ENCODE measurements around the gene DLAT.
A peak's percentile ranks its signal among the peaks of the same experiment; 100 is the strongest.
"Not testable (repeated sequence)": the region's sequence is repeated elsewhere in the genome, so short reads cannot be mapped to it uniquely, and the experiment has no call there.

DLAT gene

DNA sequence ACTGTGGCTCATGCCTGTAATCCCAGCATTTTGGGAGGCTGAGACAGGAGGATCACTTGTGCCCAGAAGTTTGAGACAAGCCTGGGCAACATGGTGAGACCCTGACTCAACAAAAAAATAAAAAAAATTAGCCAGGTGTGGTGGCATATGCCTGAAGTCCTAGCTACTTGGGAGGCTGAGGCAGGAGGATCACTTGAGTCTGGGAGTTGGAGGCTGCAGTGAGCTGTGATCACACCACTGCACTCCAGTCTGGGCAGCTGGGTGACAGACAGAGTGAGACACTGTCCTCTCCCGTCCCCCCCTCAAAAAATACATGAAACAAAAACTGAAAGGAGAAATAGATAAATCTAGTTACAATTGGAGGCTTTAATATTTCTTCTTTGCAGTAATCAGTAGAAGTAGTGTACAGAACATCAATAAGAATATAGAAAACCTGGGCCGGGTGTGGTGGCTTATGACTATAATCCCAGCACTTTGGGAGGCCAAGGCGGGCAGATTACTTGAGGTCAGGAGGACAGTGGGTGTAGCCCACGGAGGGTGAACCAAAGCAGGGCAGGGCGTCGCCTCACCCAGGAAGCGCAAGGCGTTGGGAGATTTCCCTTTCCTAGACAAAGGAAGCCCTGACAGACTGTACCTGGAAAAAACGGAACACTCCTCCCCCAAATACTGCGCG, 19.6 kb upstream of the DLAT start:
- DNase-seq = no peak

DNA sequence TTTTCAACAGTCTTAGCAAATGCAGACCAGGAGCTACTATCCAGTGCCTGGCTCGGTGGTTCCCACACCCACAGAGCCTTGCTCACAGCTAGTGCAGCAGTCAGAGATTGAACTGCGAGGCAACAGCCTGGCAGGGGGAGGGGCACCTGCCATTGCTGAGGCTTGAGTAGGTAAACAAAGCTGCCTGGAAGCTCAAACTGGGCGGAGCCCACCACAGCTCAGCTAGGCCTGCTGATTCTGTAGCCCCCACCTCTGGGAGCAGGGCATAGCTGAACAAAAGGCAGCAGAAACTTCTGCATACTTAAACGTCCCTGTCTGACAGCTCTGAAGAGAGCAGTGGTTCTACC, 19.1 kb upstream of the DLAT start:
- DNase-seq = not testable (repeated sequence)

DNA sequence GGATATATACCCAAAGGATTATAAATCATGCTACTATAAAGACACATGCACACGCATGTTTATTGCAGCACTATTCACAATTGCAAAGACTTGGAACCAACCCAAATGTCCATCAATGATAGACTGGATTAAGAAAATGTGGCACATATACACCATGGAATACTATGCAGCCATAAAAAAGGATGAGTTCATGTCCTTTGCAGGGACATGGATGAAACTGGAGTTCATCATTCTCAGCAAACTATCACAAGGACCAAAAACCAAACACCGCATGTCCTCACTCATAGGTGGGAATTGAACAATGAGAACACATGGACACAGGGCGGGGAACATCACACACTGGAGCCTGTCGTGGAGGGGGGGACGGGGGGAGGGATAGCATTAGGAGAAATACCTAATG, 13.8 kb upstream of the DLAT start:
- not testable (repeated sequence) for DNase-seq

DNA sequence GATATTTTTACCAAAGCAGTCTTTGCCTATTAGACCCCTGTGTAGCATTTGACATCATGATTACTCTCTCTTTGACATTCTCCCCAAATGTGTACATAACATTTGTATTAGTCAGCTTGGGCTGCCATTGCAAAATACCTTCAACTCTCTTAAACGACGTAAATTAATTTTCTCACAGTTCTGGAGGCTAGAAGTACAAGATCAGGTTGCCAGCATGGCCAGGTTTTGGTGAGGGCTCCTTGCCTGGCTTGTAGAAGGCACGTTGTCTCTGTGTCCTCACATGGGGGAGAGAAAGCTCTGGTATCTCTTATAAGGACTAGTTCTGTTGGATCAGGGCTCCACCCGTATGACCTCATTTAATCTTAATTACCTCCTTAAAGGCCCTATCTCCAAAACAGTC, 12.3 kb upstream of the DLAT start:
- peak; percentile 34 for DNase-seq

DNA sequence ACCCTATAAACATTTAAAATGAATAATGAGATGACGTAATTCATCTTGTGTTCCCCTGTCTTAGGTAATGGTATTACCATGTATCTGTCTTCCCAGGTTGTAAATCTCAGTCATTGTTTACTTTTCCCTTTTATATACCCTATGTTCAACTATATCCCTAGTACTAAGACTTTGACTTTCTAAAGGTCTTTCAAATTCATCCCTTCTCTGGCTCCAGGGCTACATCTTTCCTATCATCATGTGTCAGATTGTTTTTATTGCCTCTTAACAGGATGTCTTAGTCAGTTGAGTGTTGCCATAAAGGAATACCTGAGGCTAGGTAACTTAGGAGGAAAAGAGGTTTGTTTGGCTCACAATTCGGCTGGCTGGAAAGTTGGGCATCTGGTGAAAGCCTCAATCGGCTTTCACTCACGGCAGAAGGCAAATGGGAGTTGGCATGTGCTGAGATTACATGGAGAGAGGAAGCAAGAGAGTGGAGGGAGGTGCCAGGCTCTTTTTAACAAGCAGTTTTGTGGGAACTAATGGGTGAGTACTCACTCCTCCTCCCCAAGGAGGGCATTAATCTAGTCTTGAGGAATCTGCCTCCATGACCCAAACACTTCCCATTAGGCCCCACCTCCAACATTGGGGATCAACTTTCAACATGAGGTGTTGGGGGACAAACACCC, 11.6 kb upstream of the DLAT start:
- no peak for DNase-seq

DNA sequence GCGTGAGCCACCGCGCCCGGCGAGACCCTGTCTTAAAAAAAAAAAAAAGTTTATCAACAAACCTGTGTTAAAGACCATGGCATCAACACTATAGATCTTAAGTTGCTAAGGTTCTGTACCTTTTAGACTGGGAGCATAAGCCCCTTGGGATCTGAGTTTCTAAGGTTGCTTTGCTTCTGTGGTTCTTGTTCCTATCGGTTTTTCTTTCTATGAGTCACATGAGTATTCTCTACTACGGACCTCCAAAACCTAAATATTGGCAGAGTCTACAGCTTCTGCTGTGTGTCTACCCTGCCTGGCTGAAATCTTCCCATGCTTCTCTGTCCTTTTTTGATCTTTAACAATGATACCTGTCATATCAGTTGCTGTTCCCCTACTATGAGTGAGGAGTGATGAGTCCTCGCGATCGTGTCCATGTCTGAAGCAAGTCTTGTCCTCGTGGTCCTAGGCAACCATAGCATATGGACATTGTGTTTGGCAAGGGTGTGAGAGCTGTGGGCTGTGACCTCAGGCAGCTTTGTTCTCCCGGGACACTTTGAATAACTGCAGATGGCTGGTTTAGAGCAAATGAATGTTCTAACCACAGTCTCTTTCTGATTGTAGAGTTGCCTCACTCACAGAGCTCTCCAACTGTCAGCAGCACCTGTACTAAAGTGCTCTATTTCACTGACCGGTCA, 9.0 kb upstream of the DLAT start:
- no peak for DNase-seq

DNA sequence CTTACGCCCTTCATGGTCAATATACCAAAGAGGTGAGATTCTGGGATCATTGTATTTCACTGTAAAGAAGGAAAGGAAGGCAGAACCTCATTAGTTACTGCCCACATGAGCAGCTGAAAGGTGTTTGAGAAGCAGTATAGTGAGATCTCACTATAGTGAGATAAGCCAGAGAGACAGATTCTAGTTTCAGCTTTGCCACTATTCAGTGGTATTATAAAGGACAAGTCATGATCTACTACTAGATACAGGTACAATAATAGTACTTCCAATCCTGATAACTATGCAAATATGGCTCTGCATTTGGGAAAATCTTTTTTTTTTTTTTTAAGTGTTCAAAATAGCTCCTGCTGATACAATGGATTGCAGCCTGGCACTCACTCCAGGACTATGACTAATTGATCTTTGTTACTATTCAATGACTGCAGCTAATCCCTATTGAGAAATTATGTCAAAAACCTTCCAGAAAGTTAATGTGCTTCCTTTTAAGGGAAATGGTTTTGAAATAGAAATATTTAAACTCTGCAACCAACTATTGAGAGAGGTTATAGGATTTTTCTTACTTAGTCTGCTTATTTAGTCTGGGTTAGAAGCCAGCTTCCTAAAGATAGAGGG, 8.3 kb upstream of the DLAT start:
- peak; percentile 22 for DNase-seq

DNA sequence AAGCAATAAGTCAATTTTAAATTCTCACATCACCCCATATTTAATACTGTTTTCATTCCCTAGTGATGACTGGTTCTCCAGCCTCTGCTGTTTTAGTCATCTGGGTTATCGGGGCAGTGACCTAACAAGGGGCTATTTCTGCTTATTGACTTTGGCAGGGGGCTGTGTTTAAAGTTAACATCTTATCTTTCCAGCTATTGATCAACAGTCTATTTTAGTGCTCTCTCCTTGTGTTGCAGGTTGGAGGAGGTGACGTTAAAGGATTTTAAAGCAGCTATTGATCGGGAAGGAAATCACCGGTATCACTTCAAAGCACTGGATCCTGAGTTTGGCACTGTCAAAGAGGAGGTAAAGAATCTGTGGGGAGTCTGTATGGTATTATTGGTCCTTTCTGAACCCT, 7.7 kb upstream of the DLAT start:
- peak; percentile 39 for DNase-seq

DNA sequence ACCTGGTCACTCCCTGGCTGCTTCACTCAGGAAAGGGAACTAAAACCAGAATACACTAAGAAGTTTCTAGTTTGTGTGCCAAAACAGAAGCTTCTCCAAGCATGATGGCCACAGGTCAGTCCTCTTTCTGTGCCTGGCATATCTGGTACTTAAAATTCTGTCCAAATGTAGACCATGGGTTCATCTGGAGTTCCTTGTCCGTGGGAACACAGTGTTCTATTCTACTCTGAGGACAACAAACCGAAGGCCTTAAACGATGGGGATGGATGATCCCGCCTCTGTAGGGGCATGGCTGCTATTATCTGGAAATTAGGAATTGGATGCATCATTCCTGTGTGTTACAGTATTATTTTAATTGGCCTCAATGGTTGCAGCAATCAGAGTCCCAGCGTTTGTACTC, 6.1 kb upstream of the DLAT start:
- no peak for DNase-seq

DNA sequence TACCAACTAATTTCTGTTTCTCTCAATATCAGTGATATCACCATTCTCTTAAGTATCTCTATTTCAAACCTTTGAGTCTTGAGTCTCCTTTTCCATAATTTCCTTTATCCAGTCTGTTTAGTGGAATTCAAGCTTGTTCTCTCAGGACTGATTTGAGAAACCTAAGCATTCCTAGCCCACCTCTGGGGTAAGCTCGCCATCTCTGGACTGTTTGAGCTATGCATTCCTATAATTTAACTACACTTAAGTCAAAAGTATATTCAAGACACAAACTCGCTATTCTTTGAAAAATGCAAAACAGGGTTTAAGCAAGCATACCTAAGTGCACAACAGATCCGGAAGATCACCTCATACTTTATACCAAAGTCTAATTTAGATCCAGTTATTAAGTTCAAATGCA, 2.1 kb upstream of the DLAT start:
- DNase-seq = no peak

DNA sequence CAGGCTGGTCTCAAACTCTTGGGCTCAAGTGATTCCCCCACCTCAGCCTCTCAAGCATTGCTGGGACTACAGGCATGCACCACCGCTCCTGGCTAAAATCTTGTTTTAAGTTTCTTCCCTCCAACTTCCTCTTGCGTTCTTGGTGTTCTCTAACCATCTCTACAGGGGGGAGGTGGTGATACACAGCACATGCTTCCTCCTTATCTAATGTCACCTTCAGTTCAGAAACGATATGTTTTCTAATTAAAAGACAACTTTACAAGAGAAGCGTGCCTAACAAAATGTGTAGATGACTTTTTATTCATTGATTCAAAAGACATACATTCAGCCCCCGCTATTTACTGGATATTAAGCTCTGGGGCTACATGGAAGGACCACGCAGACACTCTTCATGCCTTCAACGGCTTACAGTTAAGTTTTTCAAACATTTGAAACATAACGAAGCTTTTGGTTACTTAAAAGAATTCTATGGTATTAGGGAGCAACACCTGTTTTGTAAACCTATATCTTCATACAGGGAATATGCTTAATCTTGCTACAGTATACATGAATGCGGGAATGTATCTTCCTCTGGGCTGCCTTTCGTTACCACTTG, 933 bp upstream of the DLAT start:
- no peak for DNase-seq

DNA sequence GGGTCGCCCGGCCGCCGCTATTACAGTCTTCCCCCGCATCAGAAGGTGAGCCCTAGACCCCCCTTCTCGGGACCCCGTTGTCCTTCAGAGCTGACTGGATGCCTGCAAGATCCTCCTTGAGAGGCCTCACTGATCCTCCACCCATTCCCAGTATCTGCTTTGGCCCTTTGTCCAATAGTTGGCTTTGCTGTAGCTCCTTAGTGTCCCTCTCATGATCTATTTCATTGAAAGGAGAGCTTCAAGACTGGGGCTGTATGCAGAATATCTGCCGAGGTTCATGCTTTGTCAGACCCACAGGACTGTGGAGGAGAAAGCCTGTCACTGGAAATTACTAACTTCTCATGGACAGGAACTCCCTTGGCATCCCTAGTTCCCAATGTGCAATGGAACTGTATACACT, 499 bp downstream of the DLAT start:
- DNase-seq = peak; percentile 30

DNA sequence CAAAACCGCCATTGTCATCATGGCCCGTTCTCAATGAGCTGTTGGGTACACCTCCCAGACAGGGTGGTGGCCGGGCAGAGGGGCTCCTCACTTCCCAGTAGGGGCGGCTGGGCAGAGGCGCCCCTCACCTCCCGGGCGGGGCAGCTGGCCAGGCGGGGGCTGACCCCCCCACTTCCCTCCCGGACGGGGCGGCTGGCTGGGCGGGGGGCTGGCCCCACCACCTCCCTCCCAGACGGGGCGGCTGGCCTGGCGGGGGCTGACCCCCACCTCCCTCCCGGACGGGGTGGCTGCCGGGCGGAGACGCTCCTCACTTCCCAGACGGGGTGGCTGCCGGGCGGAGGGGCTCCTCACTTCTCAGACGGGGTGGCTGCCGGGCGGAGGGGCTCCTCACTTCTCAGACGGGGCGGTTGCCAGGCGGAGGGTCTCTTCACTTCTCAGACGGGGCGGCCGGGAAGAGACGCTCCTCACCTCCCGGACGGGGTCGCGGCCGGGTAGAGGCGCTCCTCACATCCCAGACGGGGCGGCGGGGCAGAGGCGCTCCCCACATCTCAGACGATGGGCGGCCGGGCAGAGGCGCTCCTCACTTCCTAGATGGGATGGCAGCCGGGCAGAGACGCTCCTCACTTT, 1.7 kb downstream of the DLAT start:
- not testable (repeated sequence) for DNase-seq

DNA sequence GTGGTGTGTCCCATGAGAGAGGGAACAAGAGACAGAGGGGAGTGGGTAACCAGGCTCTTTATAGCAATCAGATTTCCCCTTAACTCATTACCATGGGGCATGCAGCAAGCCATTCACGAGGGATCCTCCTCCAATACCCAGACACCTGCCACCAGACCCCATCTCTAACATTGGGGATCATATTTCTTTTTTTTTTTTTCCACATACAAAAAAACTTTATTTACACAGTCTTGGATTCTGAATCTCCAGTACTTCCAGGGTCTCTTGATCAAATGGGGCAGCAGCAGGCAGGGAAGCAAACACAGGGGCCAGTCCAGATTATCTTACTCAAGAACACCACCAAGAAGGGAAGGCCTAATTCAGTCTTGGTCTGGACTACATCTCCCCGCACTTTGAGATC, 4.3 kb downstream of the DLAT start:
- no peak for DNase-seq

DNA sequence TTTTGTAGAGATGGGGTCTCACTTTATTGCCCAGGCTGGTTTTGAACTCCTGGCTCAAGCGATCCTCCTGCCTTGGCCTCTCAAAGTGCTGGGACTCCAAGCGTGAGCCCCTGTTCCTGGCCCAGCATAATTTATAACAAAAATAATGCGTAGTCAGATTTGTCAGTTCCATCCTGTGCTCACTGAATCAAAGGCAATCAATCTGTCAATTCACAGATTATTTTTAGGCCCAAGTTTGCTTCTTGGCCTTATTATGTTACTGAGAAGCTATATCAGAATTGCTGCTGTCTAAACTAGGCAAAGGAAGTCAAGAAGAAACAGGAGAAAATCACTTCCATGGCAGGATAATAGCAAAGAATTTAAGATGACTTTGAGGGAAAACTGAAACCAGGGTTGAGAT, 8.7 kb downstream of the DLAT start:
- no peak for DNase-seq

DNA sequence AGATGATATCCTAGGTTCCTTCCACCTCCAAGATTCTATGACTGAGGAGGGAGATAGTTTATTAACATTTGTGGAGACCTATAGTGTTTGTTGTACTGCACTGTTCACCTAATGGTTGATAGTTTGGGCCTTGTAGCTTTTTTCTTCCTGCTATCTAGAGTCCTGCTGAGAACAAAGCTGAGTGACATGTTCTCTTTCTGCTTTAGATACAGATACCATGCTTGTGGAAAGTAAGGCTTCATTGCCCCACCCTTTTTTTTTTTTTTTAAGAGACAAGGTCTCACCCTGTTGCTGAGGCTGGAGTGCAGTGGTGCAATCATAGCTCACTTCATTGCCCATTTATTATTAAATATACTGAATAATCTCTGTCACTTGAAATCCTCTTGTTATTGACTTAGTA, 12.3 kb downstream of the DLAT start:
- no peak for DNase-seq

DNA sequence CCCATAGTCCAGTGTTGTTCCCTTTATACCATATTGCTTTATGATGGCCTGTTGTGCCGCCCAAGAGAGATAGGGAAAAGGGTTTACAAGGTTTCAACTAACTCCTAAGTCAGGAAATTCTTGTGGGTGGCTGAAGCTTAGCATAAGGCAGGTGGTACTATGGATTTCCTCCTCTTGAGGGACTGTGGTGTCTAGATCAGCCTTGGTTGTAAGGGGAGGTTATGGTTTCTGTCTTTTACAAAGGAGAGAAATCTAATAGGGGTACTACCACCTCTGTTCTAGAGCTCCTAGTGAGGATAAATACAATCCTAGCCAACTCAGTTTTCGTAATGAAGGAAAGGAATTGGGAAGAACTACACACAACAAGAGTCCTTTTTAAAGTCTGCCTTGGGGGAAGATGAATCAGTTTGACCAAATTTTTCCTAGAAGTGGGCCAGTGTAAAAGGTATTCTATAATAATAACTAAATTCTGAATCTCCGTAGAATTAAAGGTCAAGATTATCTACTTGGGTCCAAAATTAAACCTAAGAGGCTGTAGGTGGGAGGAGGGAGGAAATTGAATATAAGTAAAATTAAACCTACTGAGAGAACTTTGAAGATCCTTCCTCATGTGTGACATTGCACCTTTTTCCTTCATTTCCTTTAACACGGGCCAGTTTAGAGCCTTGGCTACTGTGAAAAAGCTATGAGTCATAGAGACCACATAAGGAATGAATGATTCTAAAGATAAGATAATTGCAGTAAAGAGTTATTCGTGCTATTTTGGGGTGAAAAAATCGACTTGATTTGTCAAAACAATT, 17.2 kb downstream of the DLAT start:
- DNase-seq = peak; percentile 67

DNA sequence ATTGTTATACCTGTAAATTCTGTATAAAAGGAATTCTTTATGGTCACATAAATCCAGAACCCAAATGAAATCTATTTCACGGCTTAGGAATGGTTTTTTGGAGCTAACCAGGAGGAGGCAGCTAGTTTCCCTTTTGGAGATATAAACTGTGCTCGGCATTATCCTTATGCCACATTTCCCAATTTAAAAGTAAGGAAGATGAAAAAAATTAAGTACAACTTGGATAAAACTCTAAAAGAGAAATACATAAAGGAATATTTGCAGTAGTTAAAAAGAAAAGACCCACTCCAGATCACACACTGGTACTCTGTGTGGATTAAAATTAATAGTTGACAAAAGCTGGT, 17.7 kb downstream of the DLAT start:
- DNase-seq = no peak

DNA sequence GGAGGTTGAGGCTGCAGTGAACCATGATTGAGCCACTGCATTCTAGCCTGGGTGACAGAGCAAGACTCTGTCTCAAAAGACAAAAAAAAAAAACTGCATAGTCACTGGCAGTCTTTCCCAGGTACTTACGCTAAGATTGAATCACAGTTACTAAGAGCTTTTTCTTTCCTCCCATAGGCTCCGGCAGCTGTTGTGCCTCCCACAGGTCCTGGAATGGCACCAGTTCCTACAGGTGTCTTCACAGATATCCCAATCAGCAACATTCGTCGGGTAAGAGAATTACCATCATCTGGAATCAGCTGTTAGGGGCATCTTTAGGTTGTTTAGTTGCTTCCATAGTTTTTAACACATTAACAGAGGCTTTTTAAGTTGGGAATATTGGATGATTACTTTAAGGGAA, 19.8 kb downstream of the DLAT start:
- DNase-seq = no peak

DNA sequence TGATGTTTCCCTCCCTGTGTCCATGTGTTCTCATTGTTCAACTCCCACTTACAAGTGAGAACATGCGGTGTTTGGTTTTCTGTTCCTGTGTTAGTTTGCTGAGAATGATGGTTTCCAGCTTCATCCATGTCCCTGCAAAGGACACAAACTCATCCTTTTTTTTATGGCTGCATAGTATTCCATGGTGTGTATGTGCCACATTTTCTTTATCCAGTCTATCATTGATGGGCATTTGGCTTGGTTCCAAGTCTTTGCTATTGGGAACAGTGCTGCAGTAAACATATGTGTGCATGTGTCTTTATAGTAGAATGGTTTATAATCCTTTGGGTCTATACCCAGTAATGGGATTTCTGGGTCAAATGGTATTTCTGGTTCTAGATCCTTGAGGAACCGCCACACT, 21.4 kb downstream of the DLAT start:
- DNase-seq = not testable (repeated sequence)

DNA sequence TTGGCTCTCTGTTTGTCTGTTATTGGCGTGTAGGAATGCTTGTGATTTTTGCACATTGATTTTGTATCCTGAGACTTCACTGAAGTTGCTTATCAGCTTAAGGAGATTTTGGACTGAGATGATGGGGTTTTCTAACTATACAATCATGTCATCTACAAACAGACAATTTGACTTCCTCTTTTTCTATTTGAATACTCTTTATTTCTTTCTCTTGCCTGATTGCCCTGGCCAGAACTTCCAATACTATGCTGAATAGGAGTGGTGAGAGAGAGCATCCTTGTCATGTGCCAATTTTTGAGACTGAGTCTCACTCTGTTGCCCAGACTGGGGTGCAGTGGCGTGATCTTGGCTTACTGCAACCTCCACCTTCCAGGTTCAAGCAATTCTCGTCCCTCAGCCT, 23.0 kb downstream of the DLAT start:
- not testable (repeated sequence) for DNase-seq

DNA sequence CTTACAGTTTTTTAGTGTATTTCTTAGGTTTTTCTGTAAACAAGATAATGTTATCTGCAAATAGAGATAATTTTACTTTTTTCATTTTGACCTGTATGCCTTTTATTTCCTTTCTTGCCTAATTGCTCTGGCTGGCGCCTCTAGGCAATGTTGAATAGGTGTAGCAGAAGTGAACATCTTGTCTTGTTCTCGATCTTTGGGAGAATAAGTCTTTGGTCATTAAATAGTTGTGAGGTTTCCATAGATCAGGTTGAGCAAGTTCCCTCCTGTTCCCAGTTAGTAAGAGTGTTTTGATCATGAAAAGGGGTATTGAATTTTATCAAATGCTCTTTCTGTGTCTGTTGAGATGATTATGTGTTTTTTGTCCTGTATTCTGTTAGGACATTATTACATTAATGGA, 24.6 kb downstream of the DLAT start:
- DNase-seq = no peak

DNA sequence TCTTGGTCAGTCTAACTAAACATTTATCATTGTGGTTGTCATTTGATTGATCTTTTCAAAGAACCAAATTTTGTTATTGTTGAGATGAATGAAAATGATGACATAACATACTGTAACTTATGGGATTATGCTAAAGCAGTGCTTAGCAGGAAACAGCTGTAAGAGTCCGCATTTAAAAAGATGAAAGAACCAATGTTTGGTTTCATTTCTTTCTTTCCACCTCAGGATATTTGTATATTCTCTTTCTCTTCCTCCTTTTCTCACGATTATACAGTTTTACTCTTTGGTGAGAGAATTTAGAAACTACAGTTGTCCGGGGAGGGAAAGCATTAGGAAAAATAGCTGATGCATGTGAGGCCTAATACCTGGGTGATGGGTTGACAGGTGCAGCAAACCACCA, 25.5 kb downstream of the DLAT start:
- no peak for DNase-seq
